Right lobe of liver (tissue), 4 donors: ENCODE measurements around the gene BSCL2.

Source experiments
- POLR2A ChIP-seq: fragments of 450-650 bp; IDR thresholded peaks from one replicate; pipeline ENCODE4 v1.6.1; 2017; ENCODE audit warnings: antibody characterized with exemption, mild to moderate bottlenecking
- TF ChIP-seq, protein P1 (sequence below), 4 donors: fragments of 200-600 bp in 3 of 4; fragments of 450-650 bp in 1 of 4; IDR thresholded peaks; one replicate each; pipeline versions ENCODE4 v1.5.1 to v1.8.0; 2016 to 2022; ENCODE audit warnings: antibody characterized with exemption in 4 of 4, mild to moderate bottlenecking in 2 of 4
- donor health status: DM: no; HTN: no; CAD: no.
- donor health status: DM: no; HTN: no; CAD: no.
- donor health status: DM: no; HTN: yes; CAD: no.

DNA sequence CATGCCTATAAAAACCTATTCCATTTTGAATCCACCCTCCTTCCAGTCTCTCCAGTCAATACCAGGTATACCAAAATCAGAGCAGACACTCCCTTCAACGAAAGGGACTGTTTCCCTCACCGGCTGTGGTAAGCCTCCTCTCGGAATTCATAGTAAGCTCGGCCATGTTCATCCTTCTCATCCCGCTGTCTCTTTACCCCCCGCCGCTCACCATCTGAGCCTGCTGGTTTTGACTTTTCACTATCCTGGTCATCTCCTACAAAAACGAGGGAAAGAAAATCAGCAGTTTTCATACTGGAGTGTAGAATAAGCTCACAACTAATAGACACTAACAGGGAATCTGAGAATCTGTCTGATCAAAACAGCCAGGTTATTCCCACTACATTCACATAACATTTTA lies 16.9 kb upstream of the BSCL2 start:
- TF ChIP-seq, protein P1, sequence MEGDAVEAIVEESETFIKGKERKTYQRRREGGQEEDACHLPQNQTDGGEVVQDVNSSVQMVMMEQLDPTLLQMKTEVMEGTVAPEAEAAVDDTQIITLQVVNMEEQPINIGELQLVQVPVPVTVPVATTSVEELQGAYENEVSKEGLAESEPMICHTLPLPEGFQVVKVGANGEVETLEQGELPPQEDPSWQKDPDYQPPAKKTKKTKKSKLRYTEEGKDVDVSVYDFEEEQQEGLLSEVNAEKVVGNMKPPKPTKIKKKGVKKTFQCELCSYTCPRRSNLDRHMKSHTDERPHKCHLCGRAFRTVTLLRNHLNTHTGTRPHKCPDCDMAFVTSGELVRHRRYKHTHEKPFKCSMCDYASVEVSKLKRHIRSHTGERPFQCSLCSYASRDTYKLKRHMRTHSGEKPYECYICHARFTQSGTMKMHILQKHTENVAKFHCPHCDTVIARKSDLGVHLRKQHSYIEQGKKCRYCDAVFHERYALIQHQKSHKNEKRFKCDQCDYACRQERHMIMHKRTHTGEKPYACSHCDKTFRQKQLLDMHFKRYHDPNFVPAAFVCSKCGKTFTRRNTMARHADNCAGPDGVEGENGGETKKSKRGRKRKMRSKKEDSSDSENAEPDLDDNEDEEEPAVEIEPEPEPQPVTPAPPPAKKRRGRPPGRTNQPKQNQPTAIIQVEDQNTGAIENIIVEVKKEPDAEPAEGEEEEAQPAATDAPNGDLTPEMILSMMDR (IDR thresholded peaks at IDR 0.05), result no peak
- no peak for TF ChIP-seq POLR2A
